HG03175 (cell line): Measurements from ENCODE around the gene RPS4Y2.

Experiments
- ATAC-seq: cut with Tn5 transposase; IDR thresholded peaks from one replicate; pipeline ENCODE4 v1.9.1; 2021; ENCODE audit warnings: mild to moderate bottlenecking, moderate library complexity; ENCODE audit not compliant: unreplicated experiment

The RPS4Y2 gene

DNA sequence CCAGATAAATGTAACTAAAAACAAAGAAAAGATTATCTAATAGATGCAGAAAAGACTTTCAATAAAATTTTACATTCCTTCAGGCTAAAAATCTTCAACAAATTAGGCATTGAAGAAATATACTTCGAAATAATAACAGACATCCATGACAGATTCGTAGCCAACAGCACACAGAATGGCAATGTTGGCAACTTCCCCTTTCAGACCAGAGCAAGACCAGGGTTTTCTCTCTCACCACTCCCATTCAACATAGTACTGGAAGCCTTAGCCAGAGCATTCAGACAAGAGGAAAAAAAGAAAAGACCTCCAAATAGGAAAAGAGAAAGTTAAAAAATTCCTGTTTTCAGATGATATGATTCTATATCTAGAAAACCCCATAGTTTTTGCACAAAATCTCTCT is 61.2 kb downstream of the RPS4Y2 start:
- no peak for ATAC-seq
